H1 (cell line): ENCODE measurements around the gene S100A11. TPM values are rescaled to one million over a fixed set of nuclear protein-coding genes. Genes with fewer than 3 reads are reported as not detected.

ENCODE experiments used
- EP300 ChIP-seq, 2 experiments: IDR thresholded peaks; 1 replicate in 1 of 2; 2 replicates in 1 of 2; pipeline ENCODE4 v1.6.1; 2011 to 2012; ENCODE audit warnings: low read depth in 2 of 2, low read length in 2 of 2, mild to moderate bottlenecking in 2 of 2, borderline replicate concordance in 1 of 2, inconsistent platforms in 1 of 2, moderate library complexity in 1 of 2
- SUZ12 ChIP-seq: fragments of 200-600 bp; sonication (generic); IDR thresholded peaks from 2 replicates; pipeline ENCODE4 v1.6.1; 2012; ENCODE audit warnings: mild to moderate bottlenecking, inconsistent platforms, low read length, moderate library complexity, mixed read lengths
- polyA plus RNA-seq, 7 experiments: library from polyadenylated mRNA; depleted of rRNA in 3 of 7; stranded (reverse) in 5 of 7; unstranded in 2 of 7; fragments of >200 nt in 5 of 7; fragments of 200-250 nt in 2 of 7; gene quantifications; 1 replicate in 5 of 7; 2 replicates in 1 of 7; 4 replicates in 1 of 7; pipeline versions ENCODE4 v1.2.1 to v1.2.3, GENCODE V29; 2011 to 2013; ENCODE audit warnings: missing spikeins in 2 of 7, mixed read lengths in 2 of 7
- total RNA-seq: library from RNA; stranded (reverse); fragmentation: NEBNext Ultra II Directional; extraction: Animal tissue kit (Norgen Biotek cat#: 25700); gene quantifications from 2 replicates; pipeline ENCODE4 v1.2.1, GENCODE V29; 2021
- TF ChIP-seq, protein P1 (sequence below): fragments of 300-600 bp; sonication (generic); IDR thresholded peaks from 2 replicates; pipeline ENCODE4 v1.7.1; 2012; ENCODE audit warnings: low read length, moderate library complexity, mild to moderate bottlenecking, inconsistent platforms; ENCODE audit not compliant: insufficient replicate concordance
- TF ChIP-seq, protein P2 (sequence below): IDR thresholded peaks from 2 replicates; pipeline ENCODE4 v1.6.1; 2011; ENCODE audit warnings: low read depth, mild to moderate bottlenecking, low read length; ENCODE audit not compliant: insufficient read depth
- TF ChIP-seq, protein P3 (sequence below), 3 experiments: IDR thresholded peaks; 1 replicate in 2 of 3; 2 replicates in 1 of 3; pipeline versions ENCODE4 v1.5.1 to v1.6.1; 2011; ENCODE audit warnings: low read length in 3 of 3, mild to moderate bottlenecking in 3 of 3, inconsistent platforms in 2 of 3, low read depth in 1 of 3, moderate library complexity in 1 of 3; ENCODE audit not compliant: insufficient read depth in 1 of 3; ENCODE audit errors: control extremely low read depth in 1 of 3

Gene S100A11
- total and polyA plus RNA-seq, 2 of the 8 experiments (the other 6 are each of a cell fraction or from before 2014, with no cell fraction given): 120 to 343 TPM

DNA sequence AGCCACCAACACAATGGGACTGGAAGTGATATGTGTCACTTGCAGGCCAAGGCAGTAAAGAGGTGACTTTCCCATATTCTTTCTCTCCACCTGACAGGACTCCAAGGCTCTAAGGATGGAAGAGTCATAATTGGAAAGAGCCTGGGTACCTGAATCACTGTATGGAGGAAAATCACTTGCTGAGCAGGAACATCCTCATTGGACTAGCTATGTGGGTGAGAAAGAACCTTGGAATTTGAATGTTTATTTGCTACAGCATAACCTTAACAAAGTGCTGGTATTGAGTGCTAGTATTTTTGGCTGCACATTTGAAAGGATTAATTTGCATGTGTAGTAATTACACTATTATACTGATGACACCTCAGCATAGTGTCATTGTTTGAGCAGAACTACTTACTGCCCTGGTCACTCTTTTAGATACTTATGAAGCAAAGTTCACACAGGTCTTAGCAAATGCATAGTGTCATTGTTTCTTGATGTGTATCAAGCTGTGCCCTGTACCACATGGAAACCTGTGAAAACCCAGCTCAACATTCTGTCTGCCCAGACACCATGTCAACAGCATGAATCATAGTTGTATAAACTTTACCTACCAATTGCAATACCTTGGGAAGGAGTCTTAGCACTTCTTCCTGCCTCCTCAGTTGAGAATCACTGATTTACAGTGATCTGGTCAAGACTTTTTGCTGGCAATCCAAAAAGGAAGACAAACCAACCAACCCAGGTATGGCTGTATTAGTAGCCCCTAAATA, 38.0 kb downstream of the S100A11 start (continued):
- TF ChIP-seq, protein P1, sequence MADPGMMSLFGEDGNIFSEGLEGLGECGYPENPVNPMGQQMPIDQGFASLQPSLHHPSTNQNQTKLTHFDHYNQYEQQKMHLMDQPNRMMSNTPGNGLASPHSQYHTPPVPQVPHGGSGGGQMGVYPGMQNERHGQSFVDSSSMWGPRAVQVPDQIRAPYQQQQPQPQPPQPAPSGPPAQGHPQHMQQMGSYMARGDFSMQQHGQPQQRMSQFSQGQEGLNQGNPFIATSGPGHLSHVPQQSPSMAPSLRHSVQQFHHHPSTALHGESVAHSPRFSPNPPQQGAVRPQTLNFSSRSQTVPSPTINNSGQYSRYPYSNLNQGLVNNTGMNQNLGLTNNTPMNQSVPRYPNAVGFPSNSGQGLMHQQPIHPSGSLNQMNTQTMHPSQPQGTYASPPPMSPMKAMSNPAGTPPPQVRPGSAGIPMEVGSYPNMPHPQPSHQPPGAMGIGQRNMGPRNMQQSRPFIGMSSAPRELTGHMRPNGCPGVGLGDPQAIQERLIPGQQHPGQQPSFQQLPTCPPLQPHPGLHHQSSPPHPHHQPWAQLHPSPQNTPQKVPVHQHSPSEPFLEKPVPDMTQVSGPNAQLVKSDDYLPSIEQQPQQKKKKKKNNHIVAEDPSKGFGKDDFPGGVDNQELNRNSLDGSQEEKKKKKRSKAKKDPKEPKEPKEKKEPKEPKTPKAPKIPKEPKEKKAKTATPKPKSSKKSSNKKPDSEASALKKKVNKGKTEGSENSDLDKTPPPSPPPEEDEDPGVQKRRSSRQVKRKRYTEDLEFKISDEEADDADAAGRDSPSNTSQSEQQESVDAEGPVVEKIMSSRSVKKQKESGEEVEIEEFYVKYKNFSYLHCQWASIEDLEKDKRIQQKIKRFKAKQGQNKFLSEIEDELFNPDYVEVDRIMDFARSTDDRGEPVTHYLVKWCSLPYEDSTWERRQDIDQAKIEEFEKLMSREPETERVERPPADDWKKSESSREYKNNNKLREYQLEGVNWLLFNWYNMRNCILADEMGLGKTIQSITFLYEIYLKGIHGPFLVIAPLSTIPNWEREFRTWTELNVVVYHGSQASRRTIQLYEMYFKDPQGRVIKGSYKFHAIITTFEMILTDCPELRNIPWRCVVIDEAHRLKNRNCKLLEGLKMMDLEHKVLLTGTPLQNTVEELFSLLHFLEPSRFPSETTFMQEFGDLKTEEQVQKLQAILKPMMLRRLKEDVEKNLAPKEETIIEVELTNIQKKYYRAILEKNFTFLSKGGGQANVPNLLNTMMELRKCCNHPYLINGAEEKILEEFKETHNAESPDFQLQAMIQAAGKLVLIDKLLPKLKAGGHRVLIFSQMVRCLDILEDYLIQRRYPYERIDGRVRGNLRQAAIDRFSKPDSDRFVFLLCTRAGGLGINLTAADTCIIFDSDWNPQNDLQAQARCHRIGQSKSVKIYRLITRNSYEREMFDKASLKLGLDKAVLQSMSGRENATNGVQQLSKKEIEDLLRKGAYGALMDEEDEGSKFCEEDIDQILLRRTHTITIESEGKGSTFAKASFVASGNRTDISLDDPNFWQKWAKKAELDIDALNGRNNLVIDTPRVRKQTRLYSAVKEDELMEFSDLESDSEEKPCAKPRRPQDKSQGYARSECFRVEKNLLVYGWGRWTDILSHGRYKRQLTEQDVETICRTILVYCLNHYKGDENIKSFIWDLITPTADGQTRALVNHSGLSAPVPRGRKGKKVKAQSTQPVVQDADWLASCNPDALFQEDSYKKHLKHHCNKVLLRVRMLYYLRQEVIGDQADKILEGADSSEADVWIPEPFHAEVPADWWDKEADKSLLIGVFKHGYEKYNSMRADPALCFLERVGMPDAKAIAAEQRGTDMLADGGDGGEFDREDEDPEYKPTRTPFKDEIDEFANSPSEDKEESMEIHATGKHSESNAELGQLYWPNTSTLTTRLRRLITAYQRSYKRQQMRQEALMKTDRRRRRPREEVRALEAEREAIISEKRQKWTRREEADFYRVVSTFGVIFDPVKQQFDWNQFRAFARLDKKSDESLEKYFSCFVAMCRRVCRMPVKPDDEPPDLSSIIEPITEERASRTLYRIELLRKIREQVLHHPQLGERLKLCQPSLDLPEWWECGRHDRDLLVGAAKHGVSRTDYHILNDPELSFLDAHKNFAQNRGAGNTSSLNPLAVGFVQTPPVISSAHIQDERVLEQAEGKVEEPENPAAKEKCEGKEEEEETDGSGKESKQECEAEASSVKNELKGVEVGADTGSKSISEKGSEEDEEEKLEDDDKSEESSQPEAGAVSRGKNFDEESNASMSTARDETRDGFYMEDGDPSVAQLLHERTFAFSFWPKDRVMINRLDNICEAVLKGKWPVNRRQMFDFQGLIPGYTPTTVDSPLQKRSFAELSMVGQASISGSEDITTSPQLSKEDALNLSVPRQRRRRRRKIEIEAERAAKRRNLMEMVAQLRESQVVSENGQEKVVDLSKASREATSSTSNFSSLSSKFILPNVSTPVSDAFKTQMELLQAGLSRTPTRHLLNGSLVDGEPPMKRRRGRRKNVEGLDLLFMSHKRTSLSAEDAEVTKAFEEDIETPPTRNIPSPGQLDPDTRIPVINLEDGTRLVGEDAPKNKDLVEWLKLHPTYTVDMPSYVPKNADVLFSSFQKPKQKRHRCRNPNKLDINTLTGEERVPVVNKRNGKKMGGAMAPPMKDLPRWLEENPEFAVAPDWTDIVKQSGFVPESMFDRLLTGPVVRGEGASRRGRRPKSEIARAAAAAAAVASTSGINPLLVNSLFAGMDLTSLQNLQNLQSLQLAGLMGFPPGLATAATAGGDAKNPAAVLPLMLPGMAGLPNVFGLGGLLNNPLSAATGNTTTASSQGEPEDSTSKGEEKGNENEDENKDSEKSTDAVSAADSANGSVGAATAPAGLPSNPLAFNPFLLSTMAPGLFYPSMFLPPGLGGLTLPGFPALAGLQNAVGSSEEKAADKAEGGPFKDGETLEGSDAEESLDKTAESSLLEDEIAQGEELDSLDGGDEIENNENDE: no peak
- TF ChIP-seq, protein P2, sequence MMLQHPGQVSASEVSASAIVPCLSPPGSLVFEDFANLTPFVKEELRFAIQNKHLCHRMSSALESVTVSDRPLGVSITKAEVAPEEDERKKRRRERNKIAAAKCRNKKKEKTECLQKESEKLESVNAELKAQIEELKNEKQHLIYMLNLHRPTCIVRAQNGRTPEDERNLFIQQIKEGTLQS: no peak
- TF ChIP-seq, protein P3, sequence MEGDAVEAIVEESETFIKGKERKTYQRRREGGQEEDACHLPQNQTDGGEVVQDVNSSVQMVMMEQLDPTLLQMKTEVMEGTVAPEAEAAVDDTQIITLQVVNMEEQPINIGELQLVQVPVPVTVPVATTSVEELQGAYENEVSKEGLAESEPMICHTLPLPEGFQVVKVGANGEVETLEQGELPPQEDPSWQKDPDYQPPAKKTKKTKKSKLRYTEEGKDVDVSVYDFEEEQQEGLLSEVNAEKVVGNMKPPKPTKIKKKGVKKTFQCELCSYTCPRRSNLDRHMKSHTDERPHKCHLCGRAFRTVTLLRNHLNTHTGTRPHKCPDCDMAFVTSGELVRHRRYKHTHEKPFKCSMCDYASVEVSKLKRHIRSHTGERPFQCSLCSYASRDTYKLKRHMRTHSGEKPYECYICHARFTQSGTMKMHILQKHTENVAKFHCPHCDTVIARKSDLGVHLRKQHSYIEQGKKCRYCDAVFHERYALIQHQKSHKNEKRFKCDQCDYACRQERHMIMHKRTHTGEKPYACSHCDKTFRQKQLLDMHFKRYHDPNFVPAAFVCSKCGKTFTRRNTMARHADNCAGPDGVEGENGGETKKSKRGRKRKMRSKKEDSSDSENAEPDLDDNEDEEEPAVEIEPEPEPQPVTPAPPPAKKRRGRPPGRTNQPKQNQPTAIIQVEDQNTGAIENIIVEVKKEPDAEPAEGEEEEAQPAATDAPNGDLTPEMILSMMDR (IDR thresholded peaks at IDR 0.05; ENCODE audit: control extremely low read depth in 1 of 3, insufficient read depth in 1 of 3, low read depth in 1 of 3, low read length in 3 of 3): no peak
- TF ChIP-seq SUZ12: no peak
- TF ChIP-seq EP300 (IDR thresholded peaks at IDR 0.05; ENCODE audit: borderline replicate concordance in 1 of 2, low read depth in 2 of 2, low read length in 2 of 2): no peak
